Ovary (tissue), 3 donors: ENCODE measurements around the gene HAPLN2.

ENCODE experiments used
- POLR2A ChIP-seq: fragments of 450-650 bp; IDR thresholded peaks from one replicate; pipeline ENCODE4 v1.6.1; 2017; ENCODE audit warnings: antibody characterized with exemption, mild to moderate bottlenecking, moderate library complexity
- TF ChIP-seq, protein P1 (sequence below), 3 donors: fragments of 450-650 bp in 2 of 3; fragments of 200-600 bp in 1 of 3; IDR thresholded peaks; one replicate each; pipeline versions ENCODE4 v1.5.1 to v1.8.0; 2016 to 2022; ENCODE audit warnings: antibody characterized with exemption in 3 of 3, mild to moderate bottlenecking in 1 of 3
- donor health status: DM: no; HTN: no; CAD: no.

DNA sequence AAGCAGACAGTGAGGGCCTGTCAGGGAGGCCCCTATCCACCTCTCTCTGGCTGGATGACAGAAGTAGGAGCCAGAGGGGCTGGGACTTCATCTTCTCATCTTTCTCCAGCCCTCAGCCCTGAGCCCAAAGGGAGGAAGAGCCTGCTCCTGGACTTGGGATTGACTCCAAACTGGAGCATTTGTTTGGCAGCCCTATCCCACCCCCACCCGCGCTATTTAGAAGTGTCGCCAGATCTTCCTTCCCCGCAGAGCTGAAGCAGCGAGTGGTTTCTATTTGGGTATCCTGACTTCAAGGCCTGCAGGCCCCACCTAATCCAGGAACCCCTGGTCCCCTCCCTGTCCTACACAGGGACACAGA is 48.4 kb downstream of the HAPLN2 start:
- TF ChIP-seq, protein P1, sequence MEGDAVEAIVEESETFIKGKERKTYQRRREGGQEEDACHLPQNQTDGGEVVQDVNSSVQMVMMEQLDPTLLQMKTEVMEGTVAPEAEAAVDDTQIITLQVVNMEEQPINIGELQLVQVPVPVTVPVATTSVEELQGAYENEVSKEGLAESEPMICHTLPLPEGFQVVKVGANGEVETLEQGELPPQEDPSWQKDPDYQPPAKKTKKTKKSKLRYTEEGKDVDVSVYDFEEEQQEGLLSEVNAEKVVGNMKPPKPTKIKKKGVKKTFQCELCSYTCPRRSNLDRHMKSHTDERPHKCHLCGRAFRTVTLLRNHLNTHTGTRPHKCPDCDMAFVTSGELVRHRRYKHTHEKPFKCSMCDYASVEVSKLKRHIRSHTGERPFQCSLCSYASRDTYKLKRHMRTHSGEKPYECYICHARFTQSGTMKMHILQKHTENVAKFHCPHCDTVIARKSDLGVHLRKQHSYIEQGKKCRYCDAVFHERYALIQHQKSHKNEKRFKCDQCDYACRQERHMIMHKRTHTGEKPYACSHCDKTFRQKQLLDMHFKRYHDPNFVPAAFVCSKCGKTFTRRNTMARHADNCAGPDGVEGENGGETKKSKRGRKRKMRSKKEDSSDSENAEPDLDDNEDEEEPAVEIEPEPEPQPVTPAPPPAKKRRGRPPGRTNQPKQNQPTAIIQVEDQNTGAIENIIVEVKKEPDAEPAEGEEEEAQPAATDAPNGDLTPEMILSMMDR (IDR thresholded peaks at IDR 0.05), result no peak
- no peak for TF ChIP-seq POLR2A
